NT2/D1 (cell line): ENCODE results near the gene CALCA.

Experiments
- SUZ12 ChIP-seq: IDR thresholded peaks from 2 replicates; pipeline ENCODE4 v1.6.1; 2011; ENCODE audit not compliant: insufficient read length, insufficient read depth; ENCODE audit errors: extremely low read depth
- YY1 ChIP-seq: IDR thresholded peaks from 2 replicates; pipeline ENCODE4 v1.6.1; 2011; ENCODE audit not compliant: insufficient read length, insufficient read depth
- ZNF274 ChIP-seq: IDR thresholded peaks from 2 replicates; pipeline ENCODE4 v1.6.1; 2011; ENCODE audit warnings: mild to moderate bottlenecking, low read depth, low read length

DNA sequence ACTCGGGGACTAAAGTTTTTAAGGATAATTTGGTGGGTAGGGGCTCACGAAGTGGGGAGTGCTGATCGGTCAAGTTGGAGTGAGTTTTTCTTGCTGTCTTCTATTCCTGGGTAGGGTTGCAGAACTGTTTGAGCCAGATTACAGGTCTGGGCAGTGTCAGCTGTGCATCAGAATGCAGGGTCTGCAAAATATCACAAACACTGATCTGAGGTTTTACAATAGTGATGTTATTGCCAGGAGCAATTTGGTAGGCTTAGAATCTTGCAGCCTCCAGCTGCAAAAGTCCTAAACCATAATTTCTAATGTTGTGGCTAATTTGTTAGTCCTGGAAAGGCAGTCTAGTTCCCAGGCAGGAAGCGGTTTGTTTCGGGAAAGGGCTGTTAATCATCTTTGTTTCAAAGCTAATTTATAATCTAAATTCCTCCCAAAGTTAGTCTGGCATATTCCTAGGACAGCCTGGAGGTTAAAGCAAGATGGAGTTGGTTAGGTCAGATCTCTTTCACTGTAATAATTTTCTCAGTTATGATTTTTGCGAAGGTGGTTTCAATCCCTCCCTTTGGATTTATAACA, 39.7 kb upstream of the CALCA start:
- TF ChIP-seq YY1 (no peak), ZNF274 (no peak), SUZ12 (no peak)
